AG09319 (cell line): ENCODE data around the gene NPC1L1.

Experiments
- DNase-seq: peaks from one replicate; pipeline ENCODE4 v3.0.0-alpha.2; 2010; ENCODE audit warnings: low read depth; ENCODE audit errors: extremely low read depth
- CTCF ChIP-seq: IDR thresholded peaks from 2 replicates; pipeline ENCODE4 v1.5.1; 2011; ENCODE audit warnings: low read depth, mild to moderate bottlenecking, inconsistent platforms, low read length, moderate library complexity

Gene NPC1L1

GRCh38 chr7:44491229-44491628 lies 49.9 kb downstream of the NPC1L1 start:
- DNase-seq, result no peak
- no peak for TF ChIP-seq CTCF

GRCh38 chr7:44490351-44491200 lies 50.6 kb downstream of the NPC1L1 start, which contains the start of gene NUDCD3:
Gene NUDCD3 (minus strand): TSS chr7:44490658. CDS start chr7:44490600, 58 bp downstream.
- DNase-seq, result peak; percentile 35
- peak; percentile 26 for TF ChIP-seq CTCF

- TF ChIP-seq CTCF, result no peak
- DNase-seq, result no peak
These were observed 51.2 kb downstream of the NPC1L1 start for GRCh38 chr7:44489955-44490350.

GRCh38 chr7:44488955-44489354 lies 52.2 kb downstream of the NPC1L1 start:
- no peak for DNase-seq
- no peak for TF ChIP-seq CTCF

DNA sequence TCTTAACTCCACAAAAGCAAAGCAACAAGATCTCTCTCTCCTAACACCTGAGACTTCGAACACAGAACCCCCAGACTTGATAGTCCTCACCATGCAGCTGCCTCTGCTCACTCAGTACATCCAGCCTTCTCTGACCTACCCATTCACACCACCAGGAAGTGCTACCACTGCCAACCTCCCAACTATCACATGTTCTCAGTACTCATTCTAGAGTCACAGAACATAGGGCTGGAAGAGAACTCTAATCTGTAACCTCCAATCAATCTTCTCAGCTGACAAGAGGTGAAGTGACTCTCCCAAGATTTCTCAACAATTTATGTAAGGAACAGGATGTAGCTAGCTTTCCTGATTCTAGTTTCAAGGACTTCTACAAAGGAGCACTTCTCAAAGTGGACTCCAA lies 54.4 kb downstream of the NPC1L1 start:
- no peak for TF ChIP-seq CTCF
- no peak for DNase-seq

DNA sequence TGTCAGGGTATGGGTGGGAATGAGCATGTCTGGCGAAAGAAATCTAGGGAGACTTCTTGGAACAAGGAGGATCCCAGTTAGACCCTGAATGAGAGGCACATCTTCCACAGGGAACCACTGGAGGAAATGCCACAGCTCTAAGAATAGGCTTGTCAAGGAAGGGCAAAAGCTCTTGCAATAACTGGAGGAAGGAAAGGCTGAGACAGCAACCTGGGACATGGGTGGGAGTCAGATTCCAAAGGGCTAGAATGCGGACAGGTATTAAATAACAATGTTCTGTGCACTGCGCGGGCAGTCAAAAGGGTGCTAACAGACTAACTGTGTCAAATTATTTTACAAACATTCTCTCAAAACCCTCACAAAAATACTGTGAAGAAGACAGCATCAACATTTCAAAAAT lies 55.1 kb downstream of the NPC1L1 start:
- no peak for TF ChIP-seq CTCF
- DNase-seq, result no peak

GRCh38 chr7:44484482-44485313 lies 56.4 kb downstream of the NPC1L1 start:
- DNase-seq, result no peak
- no peak for TF ChIP-seq CTCF
